GM21717 (cell line): ENCODE results near the gene SLCO3A1.

Experiments
- ATAC-seq: cut with Tn5 transposase; IDR thresholded peaks from one replicate; pipeline ENCODE4 v1.9.1; 2021; ENCODE audit warnings: mild to moderate bottlenecking, moderate library complexity; ENCODE audit not compliant: unreplicated experiment

The SLCO3A1 gene

DNA sequence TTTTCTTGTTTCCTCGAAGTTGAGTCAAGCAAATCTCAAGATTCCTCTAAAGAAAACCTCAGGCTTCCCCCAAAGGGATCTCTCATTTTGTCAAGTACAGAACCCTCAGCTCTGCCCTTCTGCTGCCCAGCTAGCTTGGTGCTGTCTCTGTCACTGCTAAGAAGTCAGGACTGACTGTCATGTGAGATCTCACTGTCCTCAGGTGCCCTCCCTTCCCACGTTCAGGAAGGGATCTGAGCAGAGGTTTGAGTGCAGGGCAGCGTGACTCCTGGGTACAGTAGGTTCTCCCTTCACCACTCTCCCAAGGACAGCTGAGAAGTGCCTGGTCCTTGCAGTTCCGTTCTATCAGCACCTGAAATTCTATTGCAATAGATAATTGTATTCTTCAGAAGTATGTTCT is 229.7 kb downstream of the SLCO3A1 start:
- no peak for ATAC-seq

DNA sequence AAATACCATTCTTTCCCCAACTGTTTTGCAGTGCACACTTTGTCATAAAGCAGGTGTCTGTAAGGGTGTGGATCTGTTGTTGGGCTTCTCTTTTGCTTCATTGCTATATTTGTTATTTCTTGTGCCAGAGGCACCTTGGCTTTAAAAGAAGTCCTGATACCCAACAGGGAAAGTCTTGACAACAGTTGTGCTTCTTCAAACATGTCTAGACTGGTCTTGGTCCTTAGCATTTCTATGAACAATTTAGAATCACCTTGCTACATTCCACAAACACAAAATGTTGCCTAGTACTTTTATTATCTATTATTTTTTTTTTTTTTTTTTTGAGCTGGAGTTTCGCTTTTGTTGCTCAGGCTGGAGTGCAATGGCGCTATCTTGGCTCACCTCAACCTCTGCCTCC is 233.7 kb downstream of the SLCO3A1 start:
- ATAC-seq: no peak

DNA sequence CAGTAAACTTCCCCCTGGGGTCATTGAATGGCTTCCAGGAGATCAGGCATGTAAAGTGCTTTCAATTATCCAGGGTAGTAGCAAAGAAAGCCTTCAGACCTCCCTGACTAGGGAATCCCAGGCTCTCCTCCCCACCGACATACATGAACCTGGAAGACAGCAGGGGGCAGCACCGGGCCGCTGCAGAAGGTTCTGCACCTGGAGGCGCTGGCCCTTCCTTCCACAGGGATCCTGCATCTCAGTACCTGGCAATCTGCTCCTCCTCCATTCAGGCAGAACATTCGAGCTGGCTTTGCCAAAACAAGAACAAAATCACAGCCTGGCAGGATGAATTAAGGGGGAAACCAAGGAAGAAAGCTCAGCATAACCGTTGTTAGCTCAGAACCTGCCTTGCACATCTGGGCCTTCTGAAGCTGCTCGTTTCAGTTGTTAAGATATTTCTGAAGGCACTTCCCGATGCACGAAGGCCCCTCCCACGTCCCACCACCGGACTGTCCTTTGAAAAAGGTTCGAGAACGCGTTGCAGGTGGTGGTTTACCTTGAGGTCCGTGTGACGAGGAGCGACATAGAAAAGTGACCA is 237.7 kb downstream of the SLCO3A1 start:
- ATAC-seq: no peak

DNA sequence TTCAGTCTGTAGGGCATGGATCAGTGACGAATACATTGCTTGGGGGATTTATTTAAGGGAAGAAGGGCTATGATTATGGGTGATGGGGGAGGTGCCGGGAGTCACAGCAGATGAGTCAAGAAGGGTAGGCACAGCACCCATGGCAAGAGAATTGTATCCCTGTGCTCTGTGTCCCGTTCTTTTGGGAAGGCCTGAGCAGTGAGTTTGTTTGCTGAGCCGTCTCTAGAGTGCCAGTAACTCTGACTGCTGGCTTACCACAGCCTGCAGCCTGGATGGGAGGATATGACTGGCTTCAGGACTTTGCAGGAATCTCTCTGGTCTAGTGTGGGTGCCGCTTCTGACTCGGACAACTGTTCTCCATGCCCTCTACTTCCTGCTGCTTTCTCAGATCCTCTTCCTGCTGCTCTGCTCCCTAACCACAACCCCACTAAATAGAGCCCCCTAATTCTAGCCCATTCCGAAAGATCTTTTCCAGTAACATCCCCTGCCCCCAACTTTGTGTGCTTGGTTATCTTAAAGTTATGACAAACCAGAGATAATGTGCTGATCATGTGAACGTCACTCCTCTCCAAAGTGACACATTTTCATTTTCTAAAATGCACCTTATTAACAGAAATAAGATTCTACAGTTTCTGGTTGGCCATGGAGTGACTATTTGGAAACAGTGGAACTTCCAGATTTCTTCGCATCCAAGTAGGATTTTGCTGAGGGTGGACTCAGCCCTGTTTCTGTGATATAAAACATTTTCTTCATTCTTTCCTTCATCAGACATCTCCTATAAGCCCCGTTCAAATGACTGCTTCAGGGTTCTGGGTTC is 239.0 kb downstream of the SLCO3A1 start:
- ATAC-seq: no peak

DNA sequence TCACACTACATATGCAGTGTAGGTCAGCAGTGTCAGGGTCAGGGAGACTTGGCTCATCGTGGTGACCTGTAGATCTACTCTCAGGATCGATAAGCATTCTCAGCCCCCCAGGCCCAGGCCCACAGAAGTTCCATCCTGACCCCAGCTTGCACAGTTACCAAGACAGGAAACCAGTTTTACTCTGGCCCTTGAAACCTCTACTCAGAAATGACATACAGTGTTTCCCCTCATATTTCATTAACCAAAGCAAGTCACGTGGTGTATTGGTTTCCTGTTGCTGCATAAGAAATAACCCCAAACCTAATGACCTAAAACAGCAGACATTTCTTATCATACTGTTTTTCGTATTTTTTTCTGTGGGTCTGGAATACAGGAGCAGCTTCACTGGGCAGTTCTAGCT is 242.2 kb downstream of the SLCO3A1 start:
- no peak for ATAC-seq

DNA sequence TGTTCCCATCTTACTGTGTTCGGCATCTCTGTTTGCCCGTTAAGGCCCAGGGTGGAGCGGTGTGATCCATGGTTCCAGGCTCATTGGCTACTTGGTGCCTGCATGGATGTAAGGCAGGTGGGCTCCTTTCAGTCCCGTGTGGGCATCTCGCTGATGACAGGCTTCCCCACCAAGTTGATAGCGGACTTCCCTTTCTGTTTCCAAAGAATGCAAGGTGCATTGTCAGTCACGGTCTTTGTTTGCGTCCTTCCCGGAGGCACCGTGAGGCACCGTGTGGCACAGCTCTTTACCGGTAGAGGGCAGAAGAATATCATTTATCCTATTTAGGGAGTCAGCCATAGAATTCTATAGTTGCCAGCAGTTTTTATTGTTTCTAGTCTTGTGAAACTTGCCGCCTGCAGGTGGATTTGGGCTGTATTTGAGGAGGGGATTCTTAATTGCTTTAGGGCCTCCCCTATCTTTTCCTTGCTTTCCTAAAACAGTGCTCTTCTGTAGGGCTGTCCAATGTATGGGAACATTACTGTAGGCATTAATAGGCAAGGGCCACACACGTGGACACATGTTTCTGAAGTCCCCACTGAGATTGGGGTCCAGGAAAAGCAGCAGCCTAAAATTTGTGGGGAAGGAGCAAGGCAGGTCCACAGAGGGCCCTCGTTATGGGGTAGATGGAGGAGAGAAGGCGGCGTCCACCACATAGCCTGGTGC is 244.1 kb downstream of the SLCO3A1 start:
- peak; percentile 65 for ATAC-seq

DNA sequence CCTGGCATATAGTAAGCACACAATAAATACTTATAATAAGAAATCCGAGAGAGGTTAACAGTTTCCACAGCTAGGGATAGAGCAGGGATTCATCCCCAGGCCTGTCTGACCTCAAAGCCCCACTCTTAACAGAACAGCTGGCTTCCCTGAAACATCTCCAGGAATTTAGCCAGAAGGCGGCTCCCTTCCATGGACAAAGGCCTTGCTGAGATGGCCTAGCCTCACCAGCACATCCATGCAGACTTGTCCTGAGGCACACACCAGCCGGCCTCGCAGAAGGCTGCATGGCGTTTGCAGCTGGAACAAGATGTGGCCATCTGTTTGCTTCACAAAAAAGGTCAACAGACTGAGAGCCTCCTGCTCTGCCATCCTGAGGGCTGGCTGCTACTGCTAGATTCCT is 245.4 kb downstream of the SLCO3A1 start:
- ATAC-seq: no peak

DNA sequence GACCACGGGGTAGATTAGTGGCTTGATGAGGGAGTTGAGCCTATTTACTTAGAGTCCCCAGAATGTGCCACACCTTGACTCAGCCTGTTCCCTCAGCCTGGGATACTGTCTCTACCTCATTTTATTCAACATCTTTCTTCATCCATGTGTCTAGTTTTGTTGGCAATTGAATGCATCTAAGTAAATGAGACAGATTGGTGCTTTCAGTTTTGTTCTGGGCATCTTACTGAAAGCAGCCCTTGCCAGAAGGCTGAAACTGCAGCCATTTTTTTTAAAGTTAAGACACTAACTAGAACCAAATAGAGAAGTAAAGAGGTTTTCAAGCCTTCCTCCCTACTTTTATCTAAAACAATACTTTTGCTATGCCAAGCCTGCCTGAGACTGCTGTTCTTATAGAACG is 246.8 kb downstream of the SLCO3A1 start:
- no peak for ATAC-seq

DNA sequence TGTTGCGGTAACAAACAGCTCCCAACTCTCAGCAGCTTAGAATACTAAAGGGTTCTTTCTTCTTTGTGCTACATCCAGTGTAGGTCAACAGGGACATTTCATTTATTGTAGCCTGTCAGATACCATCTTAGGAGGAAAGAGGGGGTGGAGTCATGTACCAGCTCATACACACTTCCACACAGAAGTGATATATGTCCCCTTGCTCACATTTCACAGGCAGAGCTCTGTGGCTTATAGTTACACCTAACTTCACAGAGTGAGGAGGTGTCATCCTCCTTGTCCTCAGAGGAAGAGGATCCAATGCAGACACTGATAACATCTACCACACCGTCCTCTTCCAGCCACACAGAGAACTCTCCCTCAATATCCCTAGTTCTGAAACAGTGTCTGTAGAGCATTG is 247.2 kb downstream of the SLCO3A1 start:
- no peak for ATAC-seq

DNA sequence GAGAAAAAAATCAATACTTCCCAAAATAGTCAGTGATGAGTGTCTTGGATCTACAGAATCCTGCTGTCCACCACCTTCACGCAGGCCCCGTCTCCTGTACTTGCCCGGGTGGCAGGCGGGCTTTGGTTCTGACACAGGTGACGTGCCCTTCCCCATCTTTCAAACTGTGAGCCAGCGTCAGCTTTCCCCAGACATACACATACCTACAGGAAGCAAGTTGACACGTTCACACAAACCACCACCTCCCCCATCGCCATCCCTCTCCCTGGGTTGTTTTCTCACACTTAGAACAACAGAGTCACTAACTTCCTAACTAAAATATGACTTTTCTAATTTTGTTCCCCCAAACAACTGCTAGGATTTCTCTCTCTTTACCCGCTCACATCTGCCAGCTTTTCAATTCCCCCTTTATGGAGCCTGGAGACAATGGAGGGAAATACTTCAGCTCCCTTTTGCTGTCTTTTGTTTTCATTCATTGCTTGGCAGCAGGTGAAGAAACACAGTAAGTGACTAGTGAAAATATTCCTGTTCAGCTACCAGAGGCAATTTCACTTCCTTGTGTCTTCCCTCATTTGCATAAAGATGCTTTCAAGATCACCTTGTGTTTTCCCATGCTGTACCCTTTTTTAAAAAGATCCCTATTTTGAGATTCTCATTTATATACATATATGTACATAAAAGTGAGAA is 248.3 kb downstream of the SLCO3A1 start:
- peak; percentile 48 for ATAC-seq

DNA sequence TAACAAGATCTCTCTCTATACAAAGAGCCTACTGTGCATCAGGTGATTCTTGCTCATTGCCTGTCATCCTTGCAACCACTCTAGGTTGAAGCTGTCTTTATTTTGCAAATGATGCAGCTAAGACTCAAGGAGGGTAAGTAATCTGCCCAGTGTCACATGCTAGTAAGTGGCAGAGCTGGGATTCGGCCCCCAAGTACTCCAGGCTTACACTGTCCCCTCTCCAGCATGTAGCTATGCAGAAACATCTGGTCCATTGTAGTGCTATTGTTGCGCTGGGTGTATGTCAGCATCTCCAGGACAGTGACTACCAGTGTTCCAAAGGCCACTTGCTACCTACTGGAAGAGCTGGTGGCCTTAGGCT is 248.9 kb downstream of the SLCO3A1 start:
- peak; percentile 21 for ATAC-seq

DNA sequence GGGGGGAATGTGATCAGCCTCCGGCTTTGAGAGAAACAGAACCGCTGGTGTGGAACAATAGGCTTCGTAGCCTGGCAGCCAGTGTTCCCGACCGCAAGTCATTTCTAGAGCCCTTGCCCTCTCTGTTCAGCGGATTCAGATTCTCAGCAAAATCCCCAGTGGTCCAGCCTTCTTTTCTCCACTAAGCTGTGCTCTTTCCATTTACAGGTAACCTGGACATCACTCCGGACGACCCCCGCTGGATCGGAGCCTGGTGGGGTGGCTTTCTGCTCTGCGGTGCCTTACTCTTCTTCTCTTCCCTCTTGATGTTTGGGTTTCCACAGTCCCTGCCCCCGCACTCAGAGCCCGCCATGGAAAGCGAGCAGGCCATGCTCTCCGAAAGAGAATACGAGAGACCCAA is 250.6 kb downstream of the SLCO3A1 start:
- no peak for ATAC-seq

DNA sequence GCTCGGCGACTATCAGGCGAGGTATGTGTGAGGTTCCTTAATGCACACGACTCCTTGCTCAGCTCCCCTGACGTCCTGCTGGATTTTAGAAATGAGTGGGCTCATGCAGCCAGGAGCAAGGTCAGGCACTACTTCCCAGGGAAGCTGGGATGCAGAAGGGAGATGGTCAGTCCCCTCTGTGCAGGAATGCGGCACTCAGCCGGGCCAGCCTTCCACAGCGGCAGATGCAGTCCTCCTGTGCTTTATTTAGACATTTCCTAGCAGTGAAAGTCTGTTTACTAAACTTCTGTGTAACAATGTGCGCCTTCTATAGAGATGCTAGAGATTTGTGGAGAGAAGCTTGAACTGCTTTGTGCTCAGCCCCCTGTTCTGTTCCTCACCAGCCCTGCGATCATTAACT is 252.1 kb downstream of the SLCO3A1 start:
- ATAC-seq: no peak

DNA sequence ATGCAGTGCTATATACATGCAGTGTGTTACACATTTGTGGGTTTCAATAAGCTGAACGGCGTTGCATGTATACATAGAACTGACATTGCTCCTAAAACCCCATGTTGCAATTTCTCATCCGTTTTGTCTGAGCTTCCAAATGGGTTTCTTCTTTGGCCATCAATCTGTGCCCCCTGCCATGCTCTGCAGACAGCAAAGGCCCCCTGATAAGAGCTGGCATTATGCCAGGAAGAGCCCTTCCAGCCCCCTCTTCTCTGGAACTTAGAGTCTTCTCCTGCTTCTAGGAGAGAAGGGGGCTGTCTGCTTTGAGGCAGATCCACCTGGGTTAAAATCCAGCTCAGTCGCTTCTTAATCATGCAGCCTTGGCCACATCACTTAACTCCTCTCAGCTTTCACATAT is 254.0 kb downstream of the SLCO3A1 start:
- no peak for ATAC-seq

DNA sequence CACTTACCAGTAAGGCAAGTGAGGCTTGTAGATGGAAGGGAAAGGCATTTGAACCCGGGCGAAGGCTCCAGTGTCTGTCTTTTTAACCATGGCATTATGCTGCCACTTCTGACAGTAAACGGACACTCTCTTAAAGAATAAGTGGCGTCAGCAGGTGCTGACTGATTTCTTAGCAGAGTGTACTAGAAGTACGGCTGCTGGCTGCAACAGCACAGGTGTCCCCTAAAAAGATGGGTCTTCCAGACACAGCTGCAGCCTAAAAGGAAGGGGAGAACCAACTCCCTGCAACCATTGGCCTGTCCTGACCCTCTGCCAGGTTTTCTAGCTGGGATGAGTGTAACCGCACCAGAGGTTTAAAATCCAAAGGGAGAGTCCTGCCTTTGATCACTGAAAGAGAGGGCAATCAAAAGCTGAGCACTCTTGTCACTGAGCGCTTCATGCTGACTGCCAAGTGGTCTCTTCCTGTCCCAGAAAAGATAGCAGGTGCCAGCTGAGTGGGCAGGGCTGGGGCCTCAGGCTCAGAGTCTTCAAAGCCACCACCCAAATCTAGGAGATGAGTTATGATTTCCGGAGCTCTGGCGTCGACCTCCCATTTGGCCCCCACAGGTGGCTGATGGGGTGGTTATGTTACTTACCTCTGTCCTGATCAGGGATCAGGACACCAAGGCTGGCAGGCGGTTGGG is 255.8 kb downstream of the SLCO3A1 start:
- ATAC-seq: no peak

DNA sequence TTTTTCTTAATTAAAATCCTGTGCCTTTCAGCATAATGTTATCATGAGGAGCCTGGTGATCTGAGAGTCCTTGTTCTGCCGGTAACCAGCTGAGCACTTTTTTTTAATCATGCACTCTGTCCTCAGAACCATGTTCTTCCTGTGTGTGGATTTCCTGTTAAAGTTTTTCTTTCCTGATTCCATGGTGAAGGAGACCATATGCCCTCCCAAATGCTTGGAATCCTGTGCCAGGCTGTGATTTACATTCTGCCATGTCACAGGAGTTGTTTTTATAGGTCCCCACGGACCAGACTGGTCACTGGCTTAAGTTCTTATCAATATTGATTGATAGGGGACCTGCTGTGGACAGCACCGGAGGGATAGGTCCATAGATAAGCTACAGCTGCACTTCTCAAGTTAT is 257.8 kb downstream of the SLCO3A1 start:
- no peak for ATAC-seq

DNA sequence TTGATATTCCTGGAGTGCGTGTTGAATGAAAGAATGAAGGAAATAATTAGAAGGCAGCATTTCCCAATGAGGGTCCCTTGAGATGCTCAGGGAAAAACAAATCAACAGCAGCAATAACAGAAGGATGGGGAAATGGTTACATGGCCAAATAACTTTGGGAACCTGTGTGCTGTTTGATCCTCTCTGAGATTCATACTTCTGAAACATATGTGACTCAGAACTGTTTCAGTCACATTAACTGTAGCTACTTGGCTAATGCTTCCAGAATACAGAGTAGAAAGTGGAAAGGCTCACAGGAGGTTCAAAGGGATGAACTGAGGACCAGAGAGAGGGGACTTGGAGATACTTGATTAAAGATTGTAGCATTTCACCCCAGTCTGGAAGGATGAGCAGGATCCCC is 258.2 kb downstream of the SLCO3A1 start:
- no peak for ATAC-seq

DNA sequence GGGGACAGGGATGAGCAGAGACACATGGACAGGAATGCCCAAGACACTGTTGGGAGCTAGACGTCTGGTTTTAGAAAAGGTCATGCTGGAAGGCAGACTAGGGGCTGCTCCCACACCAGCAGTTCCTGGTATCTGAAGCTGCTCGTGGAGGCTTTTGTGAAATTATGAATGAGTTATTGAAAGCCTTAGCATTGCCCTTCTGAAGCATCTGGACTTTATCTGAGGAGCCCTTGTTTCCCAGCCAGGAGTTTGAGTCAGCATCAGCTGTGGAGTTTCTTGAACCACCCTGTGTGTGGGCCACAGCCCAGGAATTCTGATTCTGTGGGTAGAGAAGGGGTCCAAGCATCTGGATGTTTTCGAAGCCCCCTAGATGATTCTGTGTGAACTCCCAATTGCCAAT is 258.7 kb downstream of the SLCO3A1 start:
- ATAC-seq: no peak

DNA sequence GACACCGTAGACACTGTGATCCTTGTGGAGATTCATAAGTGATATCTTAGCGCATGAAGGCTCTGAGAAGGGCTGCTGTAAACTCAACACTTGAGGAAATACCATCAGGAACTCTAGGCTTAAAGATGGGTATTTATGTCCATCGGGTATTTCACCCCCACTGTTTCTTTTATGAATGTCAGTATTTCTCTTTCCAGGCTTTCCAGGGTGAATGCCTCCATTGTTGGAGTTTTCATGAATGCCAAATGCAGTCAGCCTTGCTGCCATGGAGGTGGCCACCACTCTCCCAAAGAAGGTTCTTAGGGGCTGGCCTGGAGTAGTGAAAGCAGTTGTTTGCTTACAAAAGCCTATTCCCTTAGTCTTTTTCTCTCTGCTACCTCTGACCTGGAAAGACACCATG is 259.2 kb downstream of the SLCO3A1 start:
- no peak for ATAC-seq

DNA sequence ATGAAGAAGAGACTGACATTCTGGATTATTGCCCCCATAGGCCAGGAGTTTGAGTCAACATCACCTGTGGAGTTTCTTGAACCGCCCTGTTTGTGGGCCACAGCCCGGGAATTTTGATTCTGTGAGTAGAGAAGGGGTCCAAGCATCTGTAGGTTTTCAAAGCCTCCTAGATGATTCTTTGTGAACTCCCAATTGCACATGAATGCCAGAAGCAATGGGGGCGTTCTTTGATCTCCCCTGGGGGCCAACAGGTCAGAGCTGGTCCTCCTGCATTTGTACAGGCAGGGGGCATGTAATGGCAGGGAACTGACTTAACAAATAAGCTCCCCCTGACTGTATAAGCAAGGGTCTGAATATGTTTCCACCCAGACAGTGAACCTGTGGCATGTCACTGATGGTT is 260.3 kb downstream of the SLCO3A1 start:
- no peak for ATAC-seq

DNA sequence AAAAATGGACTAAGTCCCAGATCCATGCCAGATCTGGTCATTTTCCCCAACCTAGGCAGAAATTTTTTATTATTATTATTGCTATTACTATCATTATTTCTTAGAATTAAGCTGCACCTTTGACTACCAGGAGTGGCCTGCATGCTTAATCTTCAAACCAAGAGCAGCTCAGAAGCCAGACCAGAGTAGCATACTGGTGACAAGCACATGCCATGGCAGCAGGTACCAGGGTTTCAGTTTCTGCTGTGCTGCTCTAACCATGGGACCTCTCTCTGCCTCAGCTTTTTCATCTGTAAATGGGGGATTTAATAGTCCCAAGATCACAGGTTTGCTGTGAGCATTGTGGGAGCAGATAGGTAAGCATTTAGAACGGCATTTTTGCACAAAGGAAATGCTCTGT is 262.3 kb downstream of the SLCO3A1 start:
- no peak for ATAC-seq
